Measurements from ENCODE around the gene NRK.
"Not testable (repeated sequence)": the region's sequence is repeated elsewhere in the genome, so short reads cannot be mapped to it uniquely, and the experiment has no call there.

The NRK gene, protein sequence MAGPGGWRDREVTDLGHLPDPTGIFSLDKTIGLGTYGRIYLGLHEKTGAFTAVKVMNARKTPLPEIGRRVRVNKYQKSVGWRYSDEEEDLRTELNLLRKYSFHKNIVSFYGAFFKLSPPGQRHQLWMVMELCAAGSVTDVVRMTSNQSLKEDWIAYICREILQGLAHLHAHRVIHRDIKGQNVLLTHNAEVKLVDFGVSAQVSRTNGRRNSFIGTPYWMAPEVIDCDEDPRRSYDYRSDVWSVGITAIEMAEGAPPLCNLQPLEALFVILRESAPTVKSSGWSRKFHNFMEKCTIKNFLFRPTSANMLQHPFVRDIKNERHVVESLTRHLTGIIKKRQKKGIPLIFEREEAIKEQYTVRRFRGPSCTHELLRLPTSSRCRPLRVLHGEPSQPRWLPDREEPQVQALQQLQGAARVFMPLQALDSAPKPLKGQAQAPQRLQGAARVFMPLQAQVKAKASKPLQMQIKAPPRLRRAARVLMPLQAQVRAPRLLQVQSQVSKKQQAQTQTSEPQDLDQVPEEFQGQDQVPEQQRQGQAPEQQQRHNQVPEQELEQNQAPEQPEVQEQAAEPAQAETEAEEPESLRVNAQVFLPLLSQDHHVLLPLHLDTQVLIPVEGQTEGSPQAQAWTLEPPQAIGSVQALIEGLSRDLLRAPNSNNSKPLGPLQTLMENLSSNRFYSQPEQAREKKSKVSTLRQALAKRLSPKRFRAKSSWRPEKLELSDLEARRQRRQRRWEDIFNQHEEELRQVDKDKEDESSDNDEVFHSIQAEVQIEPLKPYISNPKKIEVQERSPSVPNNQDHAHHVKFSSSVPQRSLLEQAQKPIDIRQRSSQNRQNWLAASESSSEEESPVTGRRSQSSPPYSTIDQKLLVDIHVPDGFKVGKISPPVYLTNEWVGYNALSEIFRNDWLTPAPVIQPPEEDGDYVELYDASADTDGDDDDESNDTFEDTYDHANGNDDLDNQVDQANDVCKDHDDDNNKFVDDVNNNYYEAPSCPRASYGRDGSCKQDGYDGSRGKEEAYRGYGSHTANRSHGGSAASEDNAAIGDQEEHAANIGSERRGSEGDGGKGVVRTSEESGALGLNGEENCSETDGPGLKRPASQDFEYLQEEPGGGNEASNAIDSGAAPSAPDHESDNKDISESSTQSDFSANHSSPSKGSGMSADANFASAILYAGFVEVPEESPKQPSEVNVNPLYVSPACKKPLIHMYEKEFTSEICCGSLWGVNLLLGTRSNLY (N-terminal part only)

GRCh38 chrX:105822138-105823091 is at the start of gene NRK:
NRK (plus strand) TSS chrX:105822539; CDS start chrX:105822846, 307 bp downstream.
- DNase-seq: no peak

- DNase-seq: no peak
Measured at GRCh38 chrX:105773801-105774200, 48.5 kb upstream of the NRK start.

DNA sequence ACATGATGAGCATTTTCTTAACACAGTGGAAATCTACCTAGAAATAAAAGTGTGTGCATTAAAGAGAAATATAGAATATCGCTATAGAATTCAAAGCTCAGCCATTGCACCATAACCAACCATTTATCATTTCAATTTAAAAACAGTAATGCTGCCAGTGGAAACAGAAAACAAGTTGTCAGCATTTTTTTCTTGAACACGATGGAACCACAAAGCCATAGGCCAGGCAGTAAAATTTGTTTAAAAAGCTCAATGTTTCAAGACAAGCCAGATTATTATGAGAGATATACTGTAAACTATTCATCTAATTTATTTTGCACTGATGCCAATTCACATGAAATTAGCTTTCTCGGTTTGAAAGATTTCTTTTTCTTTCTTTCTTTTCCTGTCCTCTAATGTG is 46.7 kb upstream of the NRK start:
- DNase-seq: no peak

GRCh38 chrX:105781804-105782203 is 40.5 kb upstream of the NRK start:
- no peak for DNase-seq

GRCh38 chrX:105796877-105797276 is 25.5 kb upstream of the NRK start:
- DNase-seq: not testable (repeated sequence)

GRCh38 chrX:105803891-105804290 is 18.4 kb upstream of the NRK start:
- no peak for DNase-seq

DNA sequence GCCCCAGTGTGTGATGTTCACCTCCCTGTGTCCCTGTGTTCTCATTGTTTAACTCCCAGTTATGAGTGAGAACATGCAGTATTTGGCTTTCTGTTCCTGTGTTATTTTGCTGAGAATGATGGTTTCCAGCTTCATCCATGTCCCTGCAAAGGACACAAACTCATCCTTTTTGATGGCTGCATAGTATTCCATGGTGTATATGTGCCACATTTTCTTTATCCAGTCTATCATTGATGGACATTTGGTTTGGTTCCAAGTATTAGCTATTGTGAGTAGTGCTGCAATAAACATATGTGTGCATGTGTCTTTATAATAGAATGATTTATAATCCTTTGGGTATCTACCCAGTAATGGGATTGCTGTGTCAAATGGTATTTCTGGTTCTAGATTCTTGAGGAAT is 16.7 kb upstream of the NRK start:
- DNase-seq: not testable (repeated sequence)

DNA sequence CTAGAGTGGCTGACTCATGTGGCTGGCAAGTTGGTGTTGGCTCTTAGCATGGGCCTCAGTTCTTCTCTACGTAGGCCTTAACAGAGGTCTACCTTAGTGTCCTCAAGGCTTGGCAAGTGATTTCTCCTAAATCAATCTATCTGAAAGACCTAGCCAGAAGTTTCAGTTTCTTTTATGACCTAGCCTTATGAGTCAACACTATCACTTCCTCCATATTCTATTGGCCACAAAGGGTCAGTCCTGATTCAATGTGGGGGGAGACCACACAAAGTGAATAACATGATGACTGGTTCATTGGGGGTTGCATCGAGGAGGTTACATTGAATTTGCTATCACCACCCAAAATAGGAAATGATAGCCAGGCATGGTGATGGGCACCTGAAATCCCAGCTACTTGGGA is 5.8 kb upstream of the NRK start:
- no peak for DNase-seq

GRCh38 chrX:105820247-105820646 is 2.1 kb upstream of the NRK start:
- DNase-seq: no peak

DNA sequence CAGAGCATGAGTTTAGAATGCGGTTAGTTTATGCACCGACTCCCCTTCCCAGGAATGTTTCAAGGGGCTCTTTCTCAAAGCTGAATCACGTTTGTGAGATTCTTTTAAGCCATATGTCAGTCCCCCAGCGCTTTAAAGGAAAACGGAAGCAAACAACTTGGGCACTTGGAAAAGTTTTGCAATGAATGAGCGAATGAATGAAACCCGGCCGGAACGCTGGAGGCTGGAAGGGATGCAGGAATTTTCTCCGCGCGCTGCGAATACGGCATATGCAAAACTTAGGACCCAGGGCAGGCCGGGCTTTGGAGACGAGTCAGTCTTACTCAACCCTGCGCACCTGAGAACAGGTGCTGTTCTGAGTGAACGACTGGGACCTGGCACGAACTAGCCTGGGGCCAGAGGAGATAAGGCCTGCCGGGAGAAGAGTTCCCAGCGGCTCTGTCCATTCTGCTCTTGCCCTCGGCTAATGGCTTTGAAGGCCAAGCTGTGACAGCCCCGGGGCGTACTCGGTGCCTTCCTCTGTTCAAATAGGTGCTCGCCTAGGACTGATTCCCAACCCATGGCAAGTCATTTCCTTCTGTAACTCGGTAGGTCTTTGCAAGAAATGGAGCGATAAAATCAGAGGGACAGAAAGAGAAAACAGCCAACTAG is 743 bp upstream of the NRK start:
- no peak for DNase-seq

GRCh38 chrX:105823092-105823455 is 735 bp downstream of the NRK start:
- DNase-seq: no peak

GRCh38 chrX:105829011-105829410 is 6.7 kb downstream of the NRK start:
- no peak for DNase-seq

- DNase-seq: no peak
Measured at GRCh38 chrX:105837232-105837631, 14.9 kb downstream of the NRK start.

- DNase-seq: no peak
Measured at GRCh38 chrX:105845631-105846030, 23.3 kb downstream of the NRK start.

- DNase-seq: not testable (repeated sequence)
Measured at GRCh38 chrX:105850100-105850499, 27.8 kb downstream of the NRK start.

DNA sequence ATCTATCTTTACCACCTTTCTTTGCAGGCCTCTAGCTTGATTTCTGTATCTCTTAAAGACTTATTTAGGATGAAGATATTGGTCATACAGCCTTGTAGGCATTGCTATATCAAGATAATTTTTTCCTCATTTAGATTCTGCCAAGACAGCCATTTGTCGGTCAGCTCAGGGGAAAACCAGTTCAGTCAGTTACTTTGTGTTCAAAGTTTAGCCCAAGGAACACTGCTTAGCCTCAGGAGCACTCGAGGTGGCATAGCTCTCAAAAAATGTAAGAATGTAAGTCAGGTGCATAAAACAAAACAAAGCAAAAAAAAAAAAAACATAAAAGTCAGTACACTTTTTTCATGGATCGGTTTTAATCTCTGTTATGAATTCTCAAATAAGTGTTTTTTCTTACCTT is 43.4 kb downstream of the NRK start:
- no peak for DNase-seq

- no peak for DNase-seq
Measured at GRCh38 chrX:105869701-105870100, 47.4 kb downstream of the NRK start.

GRCh38 chrX:105870445-105870844 is 48.1 kb downstream of the NRK start:
- no peak for DNase-seq

- DNase-seq: no peak
Measured at GRCh38 chrX:105872941-105873340, 50.6 kb downstream of the NRK start.

DNA sequence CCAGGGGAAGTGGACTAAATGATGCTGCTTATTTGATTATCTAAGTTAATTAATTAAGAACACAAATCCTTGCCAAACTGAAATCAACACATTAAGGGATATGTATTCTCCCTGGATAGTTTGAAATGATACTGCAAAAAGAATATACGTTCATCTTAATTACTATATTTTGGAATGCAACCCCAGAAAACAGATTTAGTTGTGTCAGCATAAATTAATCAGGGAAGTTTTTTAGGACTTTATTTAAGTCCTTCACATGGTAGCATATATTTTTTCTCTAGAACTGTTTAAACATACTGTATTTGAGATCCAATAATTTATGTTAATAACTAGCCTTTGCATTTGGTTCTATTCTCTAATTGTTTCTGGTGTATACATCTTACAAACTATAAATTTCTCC is 52.5 kb downstream of the NRK start:
- no peak for DNase-seq

GRCh38 chrX:105876658-105877057 is 54.3 kb downstream of the NRK start:
- DNase-seq: no peak

- no peak for DNase-seq
Measured at GRCh38 chrX:105880491-105880890, 58.2 kb downstream of the NRK start.
